Neuronal stem cell (in vitro differentiated cells): ENCODE data around the gene MALAT1.

Experiments
- DNase-seq: peaks from one replicate; pipeline ENCODE4 v3.0.0-alpha.2; 2013; ENCODE audit warnings: low spot score
- H2AFZ ChIP-seq: one replicate; pipeline ENCODE4 v1.6.1; 2013; ENCODE audit warnings: mild to moderate bottlenecking, low read length, inconsistent platforms
- H2AK5ac ChIP-seq: 2 replicates; pipeline ENCODE4 v1.6.1; 2013; ENCODE audit warnings: low read depth, mild to moderate bottlenecking, inconsistent platforms, low read length, moderate library complexity, mixed read lengths
- H2BK120ac ChIP-seq: 2 replicates; pipeline ENCODE4 v1.6.1; 2013; ENCODE audit warnings: low read depth, mild to moderate bottlenecking, inconsistent platforms, low read length, moderate library complexity, mixed read lengths
- H2BK12ac ChIP-seq: one replicate; pipeline ENCODE4 v1.6.1; 2013; ENCODE audit warnings: low read length, inconsistent platforms
- H2BK15ac ChIP-seq: 2 replicates; pipeline ENCODE4 v1.6.1; 2013; ENCODE audit warnings: mild to moderate bottlenecking, low read length, inconsistent platforms, mixed read lengths
- H2BK5ac ChIP-seq: one replicate; pipeline ENCODE4 v1.6.1; 2013; ENCODE audit warnings: inconsistent platforms, mild to moderate bottlenecking, low read length, moderate library complexity
- H3K14ac ChIP-seq: one replicate; pipeline ENCODE4 v1.6.1; 2013; ENCODE audit warnings: low read length, inconsistent platforms
- H3K18ac ChIP-seq: 2 replicates; pipeline ENCODE4 v1.6.1; 2013; ENCODE audit warnings: low read length, inconsistent platforms
- H3K23ac ChIP-seq: 2 replicates; pipeline ENCODE4 v1.6.1; 2013; ENCODE audit warnings: low read depth, mild to moderate bottlenecking, mixed read lengths, low read length, inconsistent platforms; ENCODE audit not compliant: poor library complexity
- H3K27ac ChIP-seq: replicated peaks from 3 replicates; pipeline ENCODE4 v1.5.1; 2013; ENCODE audit warnings: low read length, inconsistent platforms
- H3K27me3 ChIP-seq, 3 experiments: 2 replicates each; pipeline ENCODE4 v1.6.1; 2013; ENCODE audit warnings: low read length in 3 of 3, mild to moderate bottlenecking in 2 of 3, inconsistent platforms in 1 of 3, low read depth in 1 of 3, mixed read lengths in 1 of 3, moderate library complexity in 1 of 3; ENCODE audit not compliant: control insufficient read depth in 3 of 3, insufficient read depth in 3 of 3
- H3K36me3 ChIP-seq, 2 donors: replicated peaks in 1 of 2; 2 replicates each; pipeline ENCODE4 v1.6.1; 2013; ENCODE audit warnings: low read length in 2 of 2; ENCODE audit not compliant: control insufficient read depth in 2 of 2, insufficient read depth in 2 of 2
- H3K4ac ChIP-seq: 2 replicates; pipeline ENCODE4 v1.6.1; 2013; ENCODE audit warnings: inconsistent platforms, mild to moderate bottlenecking, low read length, moderate library complexity
- H3K4me1 ChIP-seq, 2 donors: 1 replicate in 1 of 2; 2 replicates in 1 of 2; pipeline ENCODE4 v1.6.1; 2013; ENCODE audit warnings: low read length in 2 of 2, low read depth in 1 of 2; ENCODE audit not compliant: control insufficient read depth in 2 of 2, insufficient read depth in 1 of 2
- H3K4me2 ChIP-seq: one replicate; pipeline ENCODE4 v1.6.1; 2013; ENCODE audit warnings: mild to moderate bottlenecking, low read length, inconsistent platforms; ENCODE audit not compliant: insufficient read depth, poor library complexity, severe bottlenecking
- H3K4me3 ChIP-seq, 2 donors: 2 replicates each; pipeline ENCODE4 v1.5.1; 2013; ENCODE audit warnings: low read length in 2 of 2, mild to moderate bottlenecking in 2 of 2, inconsistent platforms in 1 of 2, moderate library complexity in 1 of 2
- H3K79me1 ChIP-seq: one replicate; pipeline ENCODE4 v1.6.1; 2013; ENCODE audit warnings: low read depth, mild to moderate bottlenecking, inconsistent platforms, low read length, moderate library complexity
- H3K9ac ChIP-seq: one replicate; pipeline ENCODE4 v1.6.1; 2013; ENCODE audit warnings: mild to moderate bottlenecking, low read depth, low read length, inconsistent platforms; ENCODE audit not compliant: poor library complexity
- H3K9me3 ChIP-seq, 2 donors: replicated peaks in 1 of 2; 2 replicates each; pipeline versions ENCODE3 to v1.6.1; 2013; ENCODE audit warnings: low read length in 2 of 2, mild to moderate bottlenecking in 2 of 2, inconsistent platforms in 1 of 2, low read depth in 1 of 2, mixed read lengths in 1 of 2, moderate library complexity in 1 of 2; ENCODE audit not compliant: control insufficient read depth in 2 of 2, insufficient read depth in 1 of 2
- H4K8ac ChIP-seq: one replicate; pipeline ENCODE4 v1.6.1; 2013; ENCODE audit warnings: low read depth, mild to moderate bottlenecking, inconsistent platforms, low read length, moderate library complexity
- H4K91ac ChIP-seq: one replicate; pipeline ENCODE4 v1.6.1; 2013; ENCODE audit warnings: low read length, low read depth, mild to moderate bottlenecking, inconsistent platforms; ENCODE audit not compliant: poor library complexity
- WGBS, 2 donors: extraction: QIAGEN DNeasy Blood & Tissue Kit; methylation state at CpG; one replicate each; pipeline ENCODE4 v1.1.7; 2013; ENCODE audit warnings: missing lambda C conversion rate in 2 of 2, mixed read lengths in 1 of 2; ENCODE audit not compliant: insufficient read length in 2 of 2, insufficient replicate concordance in 1 of 2; ENCODE audit errors: extremely low coverage in 2 of 2; 5-methylcytosine and 5-hydroxymethylcytosine counted together

The MALAT1 gene

DNA sequence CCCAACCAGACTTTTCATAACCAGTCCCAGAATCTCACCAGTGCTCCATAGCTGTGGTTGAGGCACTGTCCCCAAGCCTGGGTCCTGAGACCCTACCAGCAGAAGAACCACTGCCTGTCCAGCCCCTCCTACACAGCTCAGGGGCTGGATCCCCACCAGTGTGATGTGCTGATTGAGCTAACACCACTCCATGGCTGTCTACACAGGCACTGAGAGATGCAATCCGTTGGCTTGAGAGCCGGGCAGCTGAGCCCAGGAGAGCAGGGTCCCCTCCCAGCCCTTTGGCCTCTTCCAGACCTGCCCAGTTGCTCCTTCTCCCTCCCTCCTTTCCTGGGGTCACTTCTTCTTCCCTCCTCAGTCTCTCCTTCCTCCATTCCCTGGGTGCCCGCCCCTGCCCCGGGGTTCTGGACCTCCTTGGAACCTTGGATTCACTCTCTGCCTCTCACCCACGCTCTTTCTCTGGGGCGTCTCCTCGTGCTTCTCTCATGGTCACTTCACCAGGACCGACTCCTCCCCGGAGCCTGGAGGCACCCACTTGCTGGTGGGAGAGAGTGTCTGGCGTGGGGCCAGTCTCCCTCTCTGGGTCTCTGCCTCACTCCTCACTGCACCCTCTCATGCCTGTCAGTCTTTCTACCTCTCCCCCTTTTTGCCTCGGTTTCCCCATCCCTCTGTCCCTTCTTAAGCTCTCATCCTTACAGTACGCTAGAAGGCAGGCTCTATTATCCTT is 25.3 kb downstream of the MALAT1 start:
- no peak overlapping the region for H4K8ac ChIP-seq
- peaks cover 0 to 3% of the 10 kb centered on the region in 2 donors for H3K9me3 ChIP-seq
- H3K23ac ChIP-seq = no peak overlapping the region
- no CpG with 5 or more reads among the region's 12 CpGs for WGBS, 2 donors
- H3K4me1 ChIP-seq = peaks cover 11 to 25% of the 10 kb centered on the region in 2 donors
- no peak overlapping the region for H3K27ac ChIP-seq
- peak overlapping the region; percentile 31 for H3K14ac ChIP-seq
- H2BK5ac ChIP-seq = no peak overlapping the region
- no peak overlapping the region for H2BK120ac ChIP-seq
- H3K9ac ChIP-seq = peak overlapping the region; percentile 30
- H3K79me1 ChIP-seq = peaks cover 18% of the 10 kb centered on the region
- H2BK12ac ChIP-seq = peak overlapping the region; percentile 75
- peak overlapping the region; percentile 90 for H2BK15ac ChIP-seq
- no peak overlapping the region for H4K91ac ChIP-seq
- peak overlapping the region; percentile 78 for H2AFZ ChIP-seq
- H3K18ac ChIP-seq = peak overlapping the region; percentile 89
- peak overlapping the region; percentile 46 to 71 for H3K4me3 ChIP-seq
- H3K4me2 ChIP-seq = peak overlapping the region; percentile 62
- H3K36me3 ChIP-seq = peaks cover 17 to 19% of the 10 kb centered on the region in 2 donors
- H3K4ac ChIP-seq = no peak overlapping the region
- H3K27me3 ChIP-seq = peaks cover 0 to 4% (median 0%) of the 10 kb centered on the region in 3 experiments
- peak overlapping the region; percentile 86 for H2AK5ac ChIP-seq
- no peak for DNase-seq

DNA sequence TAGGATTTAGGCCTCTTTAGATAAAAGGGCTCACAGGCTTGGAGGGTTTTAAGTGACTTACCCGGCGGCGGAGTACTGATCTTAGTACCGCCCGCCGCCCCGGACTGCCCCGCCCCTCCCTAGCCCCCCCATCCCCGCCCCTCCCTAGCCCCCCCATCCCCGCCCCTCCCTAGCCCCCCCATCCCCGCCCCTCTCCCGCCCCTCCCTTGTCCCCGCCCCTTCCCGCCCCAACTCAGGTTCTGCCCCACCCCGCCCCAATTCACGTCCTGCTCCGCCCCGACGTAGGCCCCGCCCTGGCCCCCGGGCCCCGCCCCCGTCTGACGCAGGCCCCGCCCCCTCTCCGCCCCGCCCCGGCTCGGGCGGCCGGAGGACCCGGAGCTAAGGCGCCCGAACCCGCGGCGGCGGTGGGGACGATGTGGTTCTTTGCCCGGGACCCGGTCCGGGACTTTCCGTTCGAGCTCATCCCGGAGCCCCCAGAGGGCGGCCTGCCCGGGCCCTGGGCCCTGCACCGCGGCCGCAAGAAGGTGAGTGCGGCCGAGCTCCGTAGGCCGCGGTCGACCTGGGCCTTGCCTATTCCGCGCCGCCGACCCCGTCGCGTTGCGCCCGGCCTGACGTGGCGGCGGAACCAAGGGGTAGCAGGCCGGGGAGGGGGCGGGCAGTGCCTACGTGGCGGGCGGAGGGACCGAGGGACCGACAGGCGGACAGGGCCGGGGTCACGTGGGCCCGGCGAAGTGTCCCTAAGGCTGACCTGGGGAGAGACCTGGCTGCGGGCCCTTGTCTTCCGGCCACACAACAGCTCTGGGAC is 26.1 kb downstream of the MALAT1 start, which contains the start of gene SCYL1:
Gene SCYL1, plus strand, starts transcription at position 343 of the 805 bp plus-strand sequence. Its CDS starts 71 bp downstream, at position 414.
- H4K8ac ChIP-seq = no peak within 1 kb of the TSS
- peak; percentile 80 for DNase-seq
- peaks cover 19% of the 10 kb centered on the region for H3K79me1 ChIP-seq
- WGBS, 2 donors = no CpG with 5 or more reads among the region's 82 CpGs
- H3K4me1 ChIP-seq = peaks cover 11 to 31% of the 10 kb centered on the region in 2 donors
- peak within 1 kb of the TSS; percentile 97 for H3K4me2 ChIP-seq
- H2BK15ac ChIP-seq = peak within 1 kb of the TSS; percentile 92
- H3K14ac ChIP-seq = peak within 1 kb of the TSS; percentile 100
- H3K27ac ChIP-seq = no peak within 1 kb of the TSS
- peak within 1 kb of the TSS; percentile 98 for H3K18ac ChIP-seq
- peaks cover 0 to 3% of the 10 kb centered on the region in 2 donors for H3K9me3 ChIP-seq
- H3K23ac ChIP-seq = peak within 1 kb of the TSS; percentile 60
- no peak within 1 kb of the TSS for H4K91ac ChIP-seq
- H3K4me3 ChIP-seq = peak within 1 kb of the TSS; percentile 64 to 99
- H3K9ac ChIP-seq = peak within 1 kb of the TSS; percentile 96
- peak within 1 kb of the TSS; percentile 58 for H3K4ac ChIP-seq
- peak within 1 kb of the TSS; percentile 94 for H2AFZ ChIP-seq
- peak within 1 kb of the TSS; percentile 75 for H2BK12ac ChIP-seq
- peak within 1 kb of the TSS; percentile 82 for H2BK5ac ChIP-seq
- peaks cover 0 to 4% (median 0%) of the 10 kb centered on the region in 3 experiments for H3K27me3 ChIP-seq
- peak within 1 kb of the TSS; percentile 94 for H2AK5ac ChIP-seq
- peaks cover 22 to 24% of the 10 kb centered on the region in 2 donors for H3K36me3 ChIP-seq
- no peak within 1 kb of the TSS for H2BK120ac ChIP-seq

DNA sequence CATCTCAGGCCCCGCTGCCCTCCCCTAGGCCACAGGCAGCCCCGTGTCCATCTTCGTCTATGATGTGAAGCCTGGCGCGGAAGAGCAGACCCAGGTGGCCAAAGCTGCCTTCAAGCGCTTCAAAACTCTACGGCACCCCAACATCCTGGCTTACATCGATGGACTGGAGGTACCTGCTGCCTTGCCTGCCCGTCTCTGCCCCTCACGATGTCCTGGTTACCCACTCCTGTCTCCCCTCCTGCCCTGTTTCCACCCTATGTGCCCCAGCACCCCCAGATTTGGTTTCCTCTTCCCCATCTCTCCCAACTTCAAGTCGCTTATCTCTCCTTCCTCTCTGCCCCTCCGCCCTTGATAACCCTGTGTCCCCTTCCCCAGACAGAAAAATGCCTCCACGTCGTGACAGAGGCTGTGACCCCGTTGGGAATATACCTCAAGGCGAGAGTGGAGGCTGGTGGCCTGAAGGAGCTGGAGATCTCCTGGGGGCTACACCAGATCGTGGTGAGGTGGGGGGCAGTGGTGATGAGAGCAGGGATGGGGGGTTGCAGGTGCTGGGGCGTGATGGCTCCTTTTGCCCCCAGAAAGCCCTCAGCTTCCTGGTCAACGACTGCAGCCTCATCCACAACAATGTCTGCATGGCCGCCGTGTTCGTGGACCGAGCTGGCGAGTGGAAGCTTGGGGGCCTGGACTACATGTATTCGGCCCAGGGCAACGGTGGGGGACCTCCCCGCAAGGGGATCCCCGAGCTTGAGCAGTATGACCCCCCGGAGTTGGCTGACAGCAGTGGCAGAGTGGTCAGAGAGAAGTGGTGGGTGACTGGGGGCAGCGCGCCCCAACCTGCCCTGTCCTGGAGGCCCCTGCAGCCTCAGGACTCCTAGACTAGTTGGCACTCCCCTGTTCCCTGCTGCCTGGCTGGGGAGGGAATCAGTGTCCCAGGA is 27.0 kb downstream of the MALAT1 start:
- Histone ChIP-seq H3K36me3 (peaks cover 30 to 33% of the 10 kb centered on the region in 2 donors), H3K27me3 (peaks cover 0 to 4% (median 0%) of the 10 kb centered on the region in 3 experiments), H3K9me3 (peaks cover 0 to 3% of the 10 kb centered on the region in 2 donors), H3K4me2 (peak overlapping the region; percentile 97), H3K27ac (no peak overlapping the region), H4K8ac (no peak overlapping the region), H2BK120ac (no peak overlapping the region), H2AFZ (peak overlapping the region; percentile 94), H3K9ac (peak overlapping the region; percentile 96), H3K4ac (peak overlapping the region; percentile 58), H2BK12ac (peak overlapping the region; percentile 58), H3K18ac (peak overlapping the region; percentile 98), H3K4me1 (peaks cover 11 to 31% of the 10 kb centered on the region in 2 donors), H2AK5ac (peak overlapping the region; percentile 94), H2BK15ac (peak overlapping the region; percentile 92), H4K91ac (no peak overlapping the region), H3K14ac (peak overlapping the region; percentile 100), H3K4me3 (peak overlapping the region; percentile 64 to 99), H2BK5ac (peak overlapping the region; percentile 82), H3K23ac (peak overlapping the region; percentile 60), H3K79me1 (peaks cover 19% of the 10 kb centered on the region)
- DNase-seq = no peak
- WGBS, 2 donors = no CpG with 5 or more reads among the region's 31 CpGs
